Cardiac fibroblast (primary cell): ENCODE measurements around the gene ANKRD40.

ENCODE experiments used
- DNase-seq, 2 donors: peaks; one replicate each; pipeline versions ENCODE4 v3.0.0 to v3.0.0-alpha.2; 2010; ENCODE audit warnings: low read depth in 2 of 2
- H3K4me3 ChIP-seq, 2 donors: replicated peaks in 1 of 2; 1 replicate in 1 of 2; 2 replicates in 1 of 2; pipeline ENCODE4 v1.5.1; 2011; ENCODE audit warnings: low read depth in 2 of 2, low read length in 2 of 2, mild to moderate bottlenecking in 2 of 2, moderate library complexity in 1 of 2
- TF ChIP-seq, protein P1 (sequence below): IDR thresholded peaks from one replicate; pipeline ENCODE4 v1.5.1; 2011; ENCODE audit warnings: low read depth, mild to moderate bottlenecking, low read length, inconsistent platforms

ANKRD40 gene, protein sequence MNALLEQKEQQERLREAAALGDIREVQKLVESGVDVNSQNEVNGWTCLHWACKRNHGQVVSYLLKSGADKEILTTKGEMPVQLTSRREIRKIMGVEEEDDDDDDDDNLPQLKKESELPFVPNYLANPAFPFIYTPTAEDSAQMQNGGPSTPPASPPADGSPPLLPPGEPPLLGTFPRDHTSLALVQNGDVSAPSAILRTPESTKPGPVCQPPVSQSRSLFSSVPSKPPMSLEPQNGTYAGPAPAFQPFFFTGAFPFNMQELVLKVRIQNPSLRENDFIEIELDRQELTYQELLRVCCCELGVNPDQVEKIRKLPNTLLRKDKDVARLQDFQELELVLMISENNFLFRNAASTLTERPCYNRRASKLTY

DNA sequence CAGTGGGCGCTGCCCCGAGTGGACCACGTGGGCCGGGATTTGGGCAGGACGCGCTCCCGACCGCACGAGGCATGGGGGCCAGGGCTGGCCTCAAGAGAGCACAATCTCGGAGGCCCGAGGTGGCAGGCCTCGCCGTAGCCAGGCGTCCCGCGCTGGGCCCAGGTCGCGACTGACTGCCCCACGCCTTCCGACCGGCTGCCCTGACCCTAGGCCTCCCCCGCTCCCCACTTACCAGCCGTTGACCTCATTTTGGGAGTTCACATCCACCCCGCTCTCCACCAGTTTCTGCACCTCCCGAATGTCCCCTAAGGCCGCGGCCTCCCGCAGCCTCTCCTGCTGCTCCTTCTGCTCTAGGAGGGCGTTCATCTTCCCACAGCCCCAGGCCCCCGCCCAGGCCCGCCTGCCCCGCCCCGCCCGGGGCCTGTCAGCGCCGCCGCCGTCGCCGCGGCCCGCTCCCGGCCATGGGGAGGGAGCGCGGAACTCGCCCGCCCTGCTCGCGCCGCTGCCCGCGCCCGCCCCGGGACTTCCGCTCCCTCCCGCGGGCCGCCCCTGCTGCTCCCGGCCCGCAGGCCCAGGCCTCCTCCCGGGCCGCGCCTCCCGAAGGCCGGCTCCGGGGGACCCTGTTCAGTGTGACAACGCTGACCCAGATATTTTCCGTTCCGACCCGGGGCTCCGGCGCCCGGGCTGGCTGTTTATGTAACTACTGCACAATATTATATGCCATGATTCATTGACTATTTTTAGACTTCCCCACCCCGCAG is at the start of gene ANKRD40:
TSS of gene ANKRD40 (minus strand) at position 626 of the 761 bp plus-strand sequence. CDS start at position 366, 260 bp downstream.
- peak within 1 kb of the TSS; percentile 72 to 87 for H3K4me3 ChIP-seq
- TF ChIP-seq, protein P1, sequence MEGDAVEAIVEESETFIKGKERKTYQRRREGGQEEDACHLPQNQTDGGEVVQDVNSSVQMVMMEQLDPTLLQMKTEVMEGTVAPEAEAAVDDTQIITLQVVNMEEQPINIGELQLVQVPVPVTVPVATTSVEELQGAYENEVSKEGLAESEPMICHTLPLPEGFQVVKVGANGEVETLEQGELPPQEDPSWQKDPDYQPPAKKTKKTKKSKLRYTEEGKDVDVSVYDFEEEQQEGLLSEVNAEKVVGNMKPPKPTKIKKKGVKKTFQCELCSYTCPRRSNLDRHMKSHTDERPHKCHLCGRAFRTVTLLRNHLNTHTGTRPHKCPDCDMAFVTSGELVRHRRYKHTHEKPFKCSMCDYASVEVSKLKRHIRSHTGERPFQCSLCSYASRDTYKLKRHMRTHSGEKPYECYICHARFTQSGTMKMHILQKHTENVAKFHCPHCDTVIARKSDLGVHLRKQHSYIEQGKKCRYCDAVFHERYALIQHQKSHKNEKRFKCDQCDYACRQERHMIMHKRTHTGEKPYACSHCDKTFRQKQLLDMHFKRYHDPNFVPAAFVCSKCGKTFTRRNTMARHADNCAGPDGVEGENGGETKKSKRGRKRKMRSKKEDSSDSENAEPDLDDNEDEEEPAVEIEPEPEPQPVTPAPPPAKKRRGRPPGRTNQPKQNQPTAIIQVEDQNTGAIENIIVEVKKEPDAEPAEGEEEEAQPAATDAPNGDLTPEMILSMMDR: no peak
- DNase-seq: peak; percentile 95 to 96

DNA sequence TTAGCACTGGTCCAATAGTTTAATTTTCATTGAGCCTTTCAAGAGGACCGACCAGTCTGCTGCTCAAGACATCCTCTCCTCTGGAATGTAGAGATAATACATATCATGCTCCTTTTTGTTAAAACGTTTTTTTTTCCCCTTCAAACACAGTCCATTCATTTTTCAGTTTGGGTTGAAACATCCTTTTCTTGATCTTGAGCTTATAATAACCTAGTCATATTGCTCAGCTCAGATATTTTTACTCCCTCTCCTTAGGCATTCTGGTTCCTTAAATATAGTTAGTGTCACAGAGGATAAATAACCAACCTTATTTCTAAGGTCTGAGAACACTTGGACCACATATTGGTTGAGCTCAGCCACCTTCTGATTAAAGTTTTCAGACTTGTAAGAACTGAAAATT is 46.8 kb upstream of the ANKRD40 start:
- DNase-seq: no peak
- TF ChIP-seq, protein P1: no peak
- no peak overlapping the region for H3K4me3 ChIP-seq

DNA sequence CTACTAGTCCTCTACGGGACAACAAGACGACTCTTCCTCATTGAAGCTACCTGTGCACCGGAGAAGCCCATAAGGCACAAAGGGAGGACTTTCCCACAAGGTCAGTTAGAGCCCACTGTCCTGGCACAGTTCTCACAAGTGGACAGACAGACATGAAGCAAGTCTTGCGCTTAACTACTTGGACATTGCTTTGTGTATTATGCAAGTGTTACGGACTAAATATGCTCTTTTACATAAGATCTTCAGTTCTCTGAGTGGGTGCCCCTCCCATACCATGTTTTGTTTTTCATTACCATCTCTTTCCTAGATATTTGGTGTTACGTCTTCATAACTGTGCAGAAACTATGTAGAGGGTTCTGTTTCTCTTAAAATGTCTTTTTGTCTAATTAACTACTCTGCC is 41.5 kb upstream of the ANKRD40 start:
- DNase-seq: no peak
- TF ChIP-seq, protein P1: no peak
- H3K4me3 ChIP-seq: no peak overlapping the region

DNA sequence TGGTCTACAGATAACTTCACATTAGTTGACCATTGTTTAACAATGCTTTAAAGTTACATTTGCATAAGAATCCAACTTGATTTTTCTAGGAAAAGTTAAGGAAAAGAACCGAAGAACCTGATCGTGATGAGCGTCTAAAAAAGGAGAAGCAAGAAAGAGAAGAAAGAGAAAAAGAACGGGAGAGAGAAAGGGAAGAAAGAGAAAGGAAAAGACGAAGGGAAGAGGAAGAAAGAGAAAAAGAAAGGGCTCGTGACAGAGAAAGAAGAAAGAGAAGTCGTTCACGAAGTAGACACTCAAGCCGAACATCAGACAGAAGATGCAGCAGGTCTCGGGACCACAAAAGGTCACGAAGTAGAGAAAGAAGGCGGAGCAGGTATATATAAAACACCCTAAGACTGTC is 37.9 kb upstream of the ANKRD40 start:
- TF ChIP-seq, protein P1: no peak
- no peak overlapping the region for H3K4me3 ChIP-seq
- DNase-seq: no peak

DNA sequence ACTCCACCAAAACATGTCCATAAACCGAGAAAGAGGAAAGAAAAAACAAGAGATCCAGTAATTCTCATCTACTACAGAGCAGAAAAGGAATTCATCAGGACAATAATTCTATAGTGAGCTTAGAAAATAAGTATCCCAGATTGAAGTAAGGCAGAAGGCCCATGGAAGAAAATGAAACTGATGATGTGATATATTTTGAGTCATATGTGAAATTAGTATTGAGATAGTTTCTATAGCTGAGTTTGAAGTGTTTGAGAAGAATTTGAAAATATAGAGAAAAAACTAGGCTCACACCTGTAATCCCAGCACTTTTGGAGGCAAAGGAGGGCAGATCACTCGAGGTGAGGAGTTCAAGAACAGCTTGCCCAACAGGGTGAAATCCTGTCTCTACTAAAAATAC is 31.4 kb upstream of the ANKRD40 start:
- H3K4me3 ChIP-seq: no peak overlapping the region
- TF ChIP-seq, protein P1: no peak
- DNase-seq: no peak

DNA sequence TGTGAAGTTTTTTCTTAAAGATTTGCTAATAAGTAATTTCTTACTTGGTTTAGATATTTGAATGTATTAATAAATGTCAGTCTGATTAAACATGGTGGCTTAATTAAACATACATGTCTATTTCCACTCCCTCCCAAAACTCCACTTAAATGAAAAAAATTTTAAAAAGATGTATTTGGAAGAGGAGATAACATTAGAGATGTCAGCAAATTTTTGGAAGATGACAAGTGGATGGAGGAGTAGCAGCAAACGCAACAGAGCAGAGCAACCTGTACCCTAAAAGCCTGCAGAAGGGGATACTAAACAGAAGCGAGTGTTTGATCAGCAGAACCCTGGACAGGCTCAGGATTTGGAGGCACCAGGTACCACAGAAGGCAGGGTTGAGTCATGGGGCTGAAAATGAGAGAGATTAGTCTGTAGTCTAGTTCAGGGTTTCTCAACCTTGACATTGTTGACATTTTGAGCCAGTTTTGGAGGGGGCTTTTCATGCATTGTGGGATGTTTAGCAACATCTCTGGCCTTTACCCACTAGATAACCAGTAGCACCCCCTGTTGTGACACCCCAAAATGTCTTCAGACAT is 29.5 kb upstream of the ANKRD40 start:
- TF ChIP-seq, protein P1: no peak
- no peak overlapping the region for H3K4me3 ChIP-seq
- no peak for DNase-seq
